Astrocyte (in vitro differentiated cells and primary cell): ENCODE measurements around the gene TRIM8. TPM values are rescaled to one million over a fixed set of nuclear protein-coding genes. Genes with fewer than 3 reads are reported as not detected.

Experiments used
- DNase-seq: peaks from one replicate; pipeline ENCODE4 v3.0.0-alpha.2; 2010; ENCODE audit warnings: low read depth
- FAIRE-seq: peaks from 2 replicates; lab custom pipeline; 2011; peaks lifted over from hg19 to GRCh38; lab: Jason Lieb, UNC
- H2AFZ ChIP-seq: 2 replicates; pipeline ENCODE4 v1.6.0; 2012; ENCODE audit warnings: low read depth, low read length, inconsistent platforms
- H3K27ac ChIP-seq: 2 replicates; pipeline ENCODE4 v1.5.1; 2011; ENCODE audit warnings: low read depth, low read length, inconsistent platforms
- H3K27me3 ChIP-seq: 2 replicates; pipeline ENCODE4 v1.6.0; 2011; ENCODE audit warnings: low read length, inconsistent platforms; ENCODE audit not compliant: insufficient read depth
- H3K36me3 ChIP-seq: 2 replicates; pipeline ENCODE4 v1.5.1; 2011; ENCODE audit warnings: low read length, inconsistent platforms; ENCODE audit not compliant: insufficient read depth
- H3K4me1 ChIP-seq: 2 replicates; pipeline ENCODE4 v1.5.1; 2011; ENCODE audit warnings: low read length, inconsistent platforms; ENCODE audit not compliant: insufficient read depth
- H3K4me2 ChIP-seq: 2 replicates; pipeline ENCODE4 v1.6.0; 2012; ENCODE audit warnings: low read length, inconsistent platforms
- H3K4me3 ChIP-seq: 2 replicates; pipeline ENCODE4 v1.5.1; 2011; ENCODE audit warnings: low read depth, mild to moderate bottlenecking, low read length, inconsistent platforms; ENCODE audit not compliant: insufficient read depth
- H3K79me2 ChIP-seq: 2 replicates; pipeline ENCODE4 v1.6.0; 2012; ENCODE audit warnings: mild to moderate bottlenecking, low read length, inconsistent platforms; ENCODE audit not compliant: insufficient read depth
- H3K9ac ChIP-seq: 2 replicates; pipeline ENCODE4 v1.6.0; 2012; ENCODE audit warnings: mild to moderate bottlenecking, low read length, inconsistent platforms
- H3K9me3 ChIP-seq: 2 replicates; pipeline ENCODE4 v1.5.1; 2012; ENCODE audit warnings: low read depth, mild to moderate bottlenecking, low read length, inconsistent platforms; ENCODE audit not compliant: insufficient read depth
- H4K20me1 ChIP-seq: 2 replicates; pipeline ENCODE4 v1.6.0; 2012; ENCODE audit warnings: low read length, inconsistent platforms; ENCODE audit not compliant: insufficient read depth
- H3K27ac Mint-ChIP-seq: one replicate; pipeline ENCODE4 v1.8.0; 2021; ENCODE audit warnings: mild to moderate bottlenecking, mixed read lengths; ENCODE audit not compliant: unreplicated experiment
- H3K27me3 Mint-ChIP-seq: one replicate; pipeline ENCODE4 v1.8.0; 2021; ENCODE audit warnings: low read depth, mixed read lengths; ENCODE audit not compliant: unreplicated experiment
- H3K36me3 Mint-ChIP-seq: one replicate; pipeline ENCODE4 v1.8.0; 2021; ENCODE audit warnings: low read depth, mixed read lengths; ENCODE audit not compliant: unreplicated experiment
- H3K4me1 Mint-ChIP-seq: one replicate; pipeline ENCODE4 v1.8.0; 2021; ENCODE audit warnings: low read depth, mixed read lengths; ENCODE audit not compliant: unreplicated experiment
- H3K4me3 Mint-ChIP-seq: one replicate; pipeline ENCODE4 v1.8.0; 2021; ENCODE audit warnings: mild to moderate bottlenecking, moderate library complexity, mixed read lengths; ENCODE audit not compliant: unreplicated experiment
- H3K9me3 Mint-ChIP-seq: one replicate; pipeline ENCODE4 v1.8.0; 2021; ENCODE audit warnings: mild to moderate bottlenecking, mixed read lengths; ENCODE audit not compliant: unreplicated experiment
- EZH2 ChIP-seq: IDR thresholded peaks from 2 replicates; pipeline ENCODE4 v1.6.1; 2012; ENCODE audit warnings: mild to moderate bottlenecking, low read length, inconsistent platforms; ENCODE audit not compliant: insufficient read depth
- total RNA-seq: library from RNA; stranded (reverse); gene quantifications from 2 replicates; pipeline ENCODE4 v1.2.1, GENCODE V29; 2021
- TF ChIP-seq, protein P1 (sequence below): IDR thresholded peaks from 2 replicates; pipeline ENCODE4 v1.5.1; 2011; ENCODE audit warnings: low read depth, mild to moderate bottlenecking, inconsistent platforms, low read length, moderate library complexity; ENCODE audit not compliant: insufficient read depth

Gene TRIM8
- total RNA-seq, 1 donor from 2014 or later = 117 TPM

GRCh38 chr10:102626026-102626685, 18.1 kb upstream of the TRIM8 start:
- H3K27ac Mint-ChIP-seq = peak overlapping the region; percentile 99
- Histone ChIP-seq H3K4me2 (no peak overlapping the region), H3K4me1 (peaks cover 55% of the 10 kb centered on the region), H2AFZ (no peak overlapping the region), H3K4me3 (no peak overlapping the region), H3K27me3 (no peaks in the 10 kb centered on the region), H3K9ac (no peak overlapping the region), H3K9me3 (peaks cover 4% of the 10 kb centered on the region), H3K27ac (no peak overlapping the region), H3K79me2 (no peaks in the 10 kb centered on the region), H3K36me3 (no peaks in the 10 kb centered on the region), H4K20me1 (no peaks in the 10 kb centered on the region)
- no peak for DNase-seq
- no peaks in the 10 kb centered on the region for H3K27me3 Mint-ChIP-seq
- no peak overlapping the region for H3K4me3 Mint-ChIP-seq
- peaks cover 6% of the 10 kb centered on the region for H3K36me3 Mint-ChIP-seq
- peaks cover 66% of the 10 kb centered on the region for H3K4me1 Mint-ChIP-seq
- TF ChIP-seq EZH2 = no peak
- TF ChIP-seq, protein P1, sequence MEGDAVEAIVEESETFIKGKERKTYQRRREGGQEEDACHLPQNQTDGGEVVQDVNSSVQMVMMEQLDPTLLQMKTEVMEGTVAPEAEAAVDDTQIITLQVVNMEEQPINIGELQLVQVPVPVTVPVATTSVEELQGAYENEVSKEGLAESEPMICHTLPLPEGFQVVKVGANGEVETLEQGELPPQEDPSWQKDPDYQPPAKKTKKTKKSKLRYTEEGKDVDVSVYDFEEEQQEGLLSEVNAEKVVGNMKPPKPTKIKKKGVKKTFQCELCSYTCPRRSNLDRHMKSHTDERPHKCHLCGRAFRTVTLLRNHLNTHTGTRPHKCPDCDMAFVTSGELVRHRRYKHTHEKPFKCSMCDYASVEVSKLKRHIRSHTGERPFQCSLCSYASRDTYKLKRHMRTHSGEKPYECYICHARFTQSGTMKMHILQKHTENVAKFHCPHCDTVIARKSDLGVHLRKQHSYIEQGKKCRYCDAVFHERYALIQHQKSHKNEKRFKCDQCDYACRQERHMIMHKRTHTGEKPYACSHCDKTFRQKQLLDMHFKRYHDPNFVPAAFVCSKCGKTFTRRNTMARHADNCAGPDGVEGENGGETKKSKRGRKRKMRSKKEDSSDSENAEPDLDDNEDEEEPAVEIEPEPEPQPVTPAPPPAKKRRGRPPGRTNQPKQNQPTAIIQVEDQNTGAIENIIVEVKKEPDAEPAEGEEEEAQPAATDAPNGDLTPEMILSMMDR = no peak
- no peaks in the 10 kb centered on the region for H3K9me3 Mint-ChIP-seq
- FAIRE-seq = no peak

GRCh38 chr10:102627291-102627735, 17.0 kb upstream of the TRIM8 start:
- H3K9me3 ChIP-seq = peaks cover 4% of the 10 kb centered on the region
- Mint-ChIP-seq H3K27ac (peak overlapping the region; percentile 99), H3K36me3 (peaks cover 6% of the 10 kb centered on the region), H3K4me3 (peak overlapping the region; percentile 66), H3K9me3 (no peaks in the 10 kb centered on the region), H3K4me1 (peaks cover 69% of the 10 kb centered on the region), H3K27me3 (no peaks in the 10 kb centered on the region)
- DNase-seq (no peak), FAIRE-seq (no peak)
- peak overlapping the region; percentile 71 for H2AFZ ChIP-seq
- peak overlapping the region; percentile 96 for H3K27ac ChIP-seq
- H3K36me3 ChIP-seq = no peaks in the 10 kb centered on the region
- H4K20me1 ChIP-seq = no peaks in the 10 kb centered on the region
- TF ChIP-seq EZH2 = no peak
- TF ChIP-seq, protein P1 = no peak
- no peaks in the 10 kb centered on the region for H3K79me2 ChIP-seq
- no peak overlapping the region for H3K4me3 ChIP-seq
- H3K4me2 ChIP-seq = peak overlapping the region; percentile 63
- H3K27me3 ChIP-seq = no peaks in the 10 kb centered on the region
- peak overlapping the region; percentile 81 for H3K9ac ChIP-seq
- H3K4me1 ChIP-seq = peaks cover 49% of the 10 kb centered on the region

GRCh38 chr10:102627736-102628293, 16.5 kb upstream of the TRIM8 start:
- TF ChIP-seq, protein P1 = no peak
- no peak for TF ChIP-seq EZH2
- peak; percentile 41 for FAIRE-seq
- peaks cover 54% of the 10 kb centered on the region for H3K4me1 ChIP-seq
- no peaks in the 10 kb centered on the region for H3K27me3 ChIP-seq
- Mint-ChIP-seq H3K27me3 (no peaks in the 10 kb centered on the region), H3K4me1 (peaks cover 74% of the 10 kb centered on the region), H3K4me3 (peak overlapping the region; percentile 66), H3K9me3 (no peaks in the 10 kb centered on the region), H3K36me3 (peaks cover 6% of the 10 kb centered on the region), H3K27ac (peak overlapping the region; percentile 99)
- H3K4me2 ChIP-seq = peak overlapping the region; percentile 63
- peak overlapping the region; percentile 96 for H3K27ac ChIP-seq
- peaks cover 4% of the 10 kb centered on the region for H3K9me3 ChIP-seq
- no peak overlapping the region for H3K4me3 ChIP-seq
- H4K20me1 ChIP-seq = no peaks in the 10 kb centered on the region
- H3K9ac ChIP-seq = peak overlapping the region; percentile 81
- H2AFZ ChIP-seq = peak overlapping the region; percentile 71
- H3K79me2 ChIP-seq = no peaks in the 10 kb centered on the region
- DNase-seq = peak; percentile 57
- H3K36me3 ChIP-seq = no peaks in the 10 kb centered on the region
